ENCODE data around the gene RTL1. TPM values are rescaled to one million over a fixed set of nuclear protein-coding genes. Genes with fewer than 3 reads are reported as not detected.

The RTL1 gene
- total RNA-seq, 1 experiment from 2014 or later = not detected

GRCh38 chr14:100846309-100846859 lies 57.1 kb downstream of the RTL1 start:
- no peak overlapping the region for H3K4me3 ChIP-seq
- no peaks in the 10 kb centered on the region for H3K9me3 ChIP-seq
- H3K36me3 ChIP-seq = no peaks in the 10 kb centered on the region
- DNase-seq = no peak
- no peaks in the 10 kb centered on the region for H3K27me3 ChIP-seq

GRCh38 chr14:100845341-100845740 lies 58.2 kb downstream of the RTL1 start:
- no peak for DNase-seq
- H3K36me3 ChIP-seq = no peaks in the 10 kb centered on the region
- no peaks in the 10 kb centered on the region for H3K27me3 ChIP-seq
- H3K9me3 ChIP-seq = no peaks in the 10 kb centered on the region
- no peak overlapping the region for H3K4me3 ChIP-seq

- H3K9me3 ChIP-seq = no peaks in the 10 kb centered on the region
- H3K4me3 ChIP-seq = no peak overlapping the region
- DNase-seq = no peak
- H3K27me3 ChIP-seq = no peaks in the 10 kb centered on the region
- H3K36me3 ChIP-seq = no peaks in the 10 kb centered on the region
Observed at GRCh38 chr14:100844846-100845245, 58.7 kb downstream of the RTL1 start.

DNA sequence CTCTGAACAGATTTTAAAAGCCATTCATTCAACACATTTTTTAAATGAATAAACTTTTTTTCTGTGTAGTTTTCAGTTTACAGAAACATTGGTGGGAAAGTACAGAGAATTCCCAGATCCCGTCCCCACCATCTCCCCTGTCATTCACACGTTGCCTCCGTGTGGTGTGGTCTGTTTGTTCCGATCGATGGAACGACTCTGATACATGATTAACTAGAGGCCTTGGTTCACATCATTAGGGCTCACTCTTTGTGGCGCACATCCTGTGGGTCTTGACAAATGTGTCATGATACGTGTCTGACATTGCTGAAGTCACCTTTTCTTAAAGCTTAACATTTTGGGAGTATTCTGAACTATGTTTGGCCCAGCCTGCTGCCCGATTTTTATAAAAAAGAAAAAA lies 59.1 kb downstream of the RTL1 start:
- H3K4me3 ChIP-seq = no peak overlapping the region
- no peaks in the 10 kb centered on the region for H3K27me3 ChIP-seq
- no peak for DNase-seq
- no peaks in the 10 kb centered on the region for H3K9me3 ChIP-seq
- H3K36me3 ChIP-seq = no peaks in the 10 kb centered on the region

DNA sequence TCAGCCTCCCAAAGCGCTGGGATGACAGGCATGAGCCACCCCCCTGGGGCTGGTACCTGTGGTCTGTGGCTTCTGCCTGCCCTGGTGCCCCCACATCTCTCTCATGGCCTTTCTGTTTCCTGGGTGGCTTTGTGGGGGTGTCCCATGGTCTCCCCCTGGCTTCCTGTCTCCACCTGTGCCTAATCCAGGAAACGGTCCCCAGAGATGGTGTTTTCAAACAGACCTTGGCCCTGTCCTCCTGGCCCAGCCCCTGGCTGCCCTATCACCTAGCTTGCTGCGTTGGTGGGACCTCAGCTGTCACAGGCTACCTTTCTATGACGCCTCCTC lies 59.5 kb downstream of the RTL1 start:
- DNase-seq = no peak
- no peak overlapping the region for H3K4me3 ChIP-seq
- no peaks in the 10 kb centered on the region for H3K36me3 ChIP-seq

GRCh38 chr14:100842799-100843198 lies 60.7 kb downstream of the RTL1 start:
- Histone ChIP-seq H3K4me3 (no peak overlapping the region), H3K27me3 (no peaks in the 10 kb centered on the region), H3K36me3 (no peaks in the 10 kb centered on the region), H3K9me3 (no peaks in the 10 kb centered on the region)
- peak; percentile 54 for DNase-seq

More for the DNA sequence above, 59.5 kb downstream of the RTL1 start:
- H3K9me3 ChIP-seq = no peaks in the 10 kb centered on the region
- H3K27me3 ChIP-seq = no peaks in the 10 kb centered on the region

DNA sequence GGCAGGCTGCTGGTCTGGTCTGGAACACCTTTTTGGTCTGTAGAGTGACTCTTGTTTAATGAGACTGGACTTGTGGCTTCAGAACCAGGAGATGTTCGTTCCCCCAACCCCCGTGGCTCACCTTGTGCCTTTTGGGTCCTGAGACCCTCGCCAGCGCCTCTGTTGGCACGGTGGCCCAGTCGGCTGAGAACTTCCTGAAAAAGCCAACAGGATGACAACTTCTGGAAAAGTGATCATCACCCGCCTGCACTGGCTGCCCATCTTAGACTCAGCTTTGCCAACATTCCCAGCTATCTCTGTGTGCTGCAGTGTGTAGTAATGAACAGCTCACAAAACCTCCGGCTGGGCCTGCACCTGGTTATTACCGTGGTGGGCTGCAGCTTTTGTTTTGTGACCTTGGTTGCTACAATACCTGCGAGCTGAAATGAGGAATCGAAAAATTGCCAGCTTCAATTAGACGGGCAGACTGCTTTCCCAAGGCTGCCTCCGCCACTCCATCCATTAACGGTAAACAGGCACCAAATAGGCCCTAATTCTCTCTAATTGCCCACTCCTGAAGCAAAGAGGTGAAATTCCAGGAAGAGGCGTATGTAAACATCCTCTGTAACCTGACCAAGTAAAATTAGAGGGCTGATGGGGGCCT lies 61.6 kb downstream of the RTL1 start:
- H3K4me3 ChIP-seq = no peak overlapping the region
- no peaks in the 10 kb centered on the region for H3K27me3 ChIP-seq
- no peaks in the 10 kb centered on the region for H3K36me3 ChIP-seq
- no peak for DNase-seq
- no peaks in the 10 kb centered on the region for H3K9me3 ChIP-seq

GRCh38 chr14:100841066-100841760 lies 62.3 kb downstream of the RTL1 start:
- Histone ChIP-seq H3K27me3 (no peaks in the 10 kb centered on the region), H3K4me3 (no peak overlapping the region), H3K9me3 (no peaks in the 10 kb centered on the region), H3K36me3 (no peaks in the 10 kb centered on the region)
- no peak for DNase-seq

DNA sequence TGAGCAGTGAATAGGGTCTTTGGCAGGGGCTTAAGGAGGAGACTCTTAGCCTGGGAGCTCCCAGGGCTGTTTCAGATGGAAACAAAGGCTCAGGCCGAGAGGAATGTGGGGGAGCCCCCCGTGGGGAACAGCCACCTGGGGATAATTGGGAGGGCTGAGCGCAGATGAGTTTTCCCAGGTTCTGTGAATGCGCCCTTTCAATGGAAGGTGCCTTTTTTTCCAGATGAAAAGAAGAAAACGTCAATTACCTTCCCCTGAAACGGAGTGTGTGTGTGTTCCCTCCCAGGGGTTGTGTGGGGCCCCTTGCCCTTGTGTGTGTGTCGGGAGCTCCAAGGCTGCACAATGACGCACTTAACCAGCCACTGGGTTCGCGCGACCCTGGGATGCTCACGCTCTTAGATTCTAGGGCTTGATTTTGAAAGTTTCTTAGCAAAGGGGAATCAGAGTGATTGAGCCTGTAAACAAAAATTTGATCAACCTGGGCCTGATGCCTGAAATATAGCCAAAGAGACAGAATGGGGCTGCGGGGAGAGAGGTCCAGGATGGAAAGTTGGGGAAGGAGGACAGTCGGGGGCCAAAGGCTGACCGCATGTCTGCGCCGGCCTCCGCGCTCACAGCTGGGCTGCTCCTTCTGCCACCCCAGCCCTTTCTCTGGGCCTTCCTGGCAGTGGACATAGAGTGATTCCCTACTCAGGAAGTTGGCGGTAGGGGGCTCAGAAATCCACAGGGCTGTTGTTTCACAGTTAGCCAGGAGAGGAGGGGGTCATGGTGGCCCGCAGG lies 63.0 kb downstream of the RTL1 start:
- Histone ChIP-seq H3K9me3 (no peaks in the 10 kb centered on the region), H3K36me3 (no peaks in the 10 kb centered on the region), H3K27me3 (no peaks in the 10 kb centered on the region), H3K4me3 (no peak overlapping the region)
- no peak for DNase-seq

GRCh38 chr14:100839681-100840111 lies 63.8 kb downstream of the RTL1 start:
- DNase-seq = no peak
- no peak overlapping the region for H3K4me3 ChIP-seq
- H3K36me3 ChIP-seq = no peaks in the 10 kb centered on the region

GRCh38 chr14:100839315-100839585 lies 64.3 kb downstream of the RTL1 start:
- no peak overlapping the region for H3K4me3 ChIP-seq
- no peaks in the 10 kb centered on the region for H3K9me3 ChIP-seq
- DNase-seq = no peak
- H3K27me3 ChIP-seq = no peaks in the 10 kb centered on the region
- H3K36me3 ChIP-seq = no peaks in the 10 kb centered on the region

More at GRCh38 chr14:100839681-100840111, 63.8 kb downstream of the RTL1 start:
- Histone ChIP-seq H3K9me3 (no peaks in the 10 kb centered on the region), H3K27me3 (no peaks in the 10 kb centered on the region)

- no peak overlapping the region for H3K4me3 ChIP-seq
- H3K9me3 ChIP-seq = no peaks in the 10 kb centered on the region
- H3K36me3 ChIP-seq = no peaks in the 10 kb centered on the region
- H3K27me3 ChIP-seq = no peaks in the 10 kb centered on the region
- no peak for DNase-seq
Observed at GRCh38 chr14:100838493-100839314, 64.8 kb downstream of the RTL1 start.

DNA sequence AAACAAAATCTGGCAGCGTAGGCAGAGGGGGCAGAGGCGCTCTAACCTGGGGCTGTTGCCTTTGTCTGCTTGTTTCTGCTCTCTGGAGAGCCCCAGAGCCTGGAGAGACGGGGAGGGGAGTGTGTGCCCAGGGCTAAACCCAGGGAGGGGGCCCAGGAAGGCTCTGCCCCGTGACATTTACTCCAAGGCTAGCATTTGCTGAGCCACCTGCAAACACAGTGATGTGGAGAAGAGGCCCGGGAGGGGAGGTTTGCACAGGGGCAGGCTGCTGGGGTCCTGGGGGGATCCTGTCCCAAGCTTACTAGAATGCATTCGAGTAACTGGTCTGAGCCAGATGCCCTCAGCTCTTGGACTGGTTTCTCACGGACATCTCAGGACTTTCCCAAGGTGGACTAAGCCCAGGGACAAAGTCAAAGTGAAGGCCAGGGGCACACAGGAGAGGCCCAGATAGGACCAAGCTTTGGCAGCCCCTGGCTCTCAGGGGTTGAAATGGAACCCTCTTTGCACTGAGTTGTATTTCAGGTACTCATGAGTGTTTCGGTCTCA lies 65.6 kb downstream of the RTL1 start:
- H3K27me3 ChIP-seq = no peaks in the 10 kb centered on the region
- no peak for DNase-seq
- no peaks in the 10 kb centered on the region for H3K36me3 ChIP-seq
- no peak overlapping the region for H3K4me3 ChIP-seq
- no peaks in the 10 kb centered on the region for H3K9me3 ChIP-seq

GRCh38 chr14:100836941-100837804 lies 66.3 kb downstream of the RTL1 start:
- DNase-seq = no peak
- Histone ChIP-seq H3K36me3 (no peaks in the 10 kb centered on the region), H3K27me3 (no peaks in the 10 kb centered on the region), H3K4me3 (no peak overlapping the region), H3K9me3 (no peaks in the 10 kb centered on the region)

- DNase-seq = no peak
- H3K4me3 ChIP-seq = no peak overlapping the region
- H3K27me3 ChIP-seq = no peaks in the 10 kb centered on the region
- H3K9me3 ChIP-seq = no peaks in the 10 kb centered on the region
- H3K36me3 ChIP-seq = no peaks in the 10 kb centered on the region
Observed at GRCh38 chr14:100836311-100836805, 67.2 kb downstream of the RTL1 start.

Data from MG63 (cell line).